Lung (tissue), 12 donors: ENCODE data around the gene CPNE8. TPM values are rescaled to one million over a fixed set of nuclear protein-coding genes. Genes with fewer than 3 reads are reported as not detected.

Experiments used
- ATAC-seq: fragments of 200-7000 bp; cut with Tn5 transposase; one replicate; pipeline ENCODE4 v1.9.1; 2020; ENCODE audit warnings: moderate number of reproducible peaks; ENCODE audit not compliant: insufficient read depth, low FRiP score
- DNase-seq, 3 donors: peaks; one replicate each; pipeline ENCODE4 v3.0.0-alpha.2; 2013 to 2017
- H3K27ac ChIP-seq, 2 donors: one replicate each; pipeline ENCODE4 v1.5.1; 2013; ENCODE audit warnings: mild to moderate bottlenecking in 2 of 2, moderate library complexity in 2 of 2, control low read depth in 1 of 2, inconsistent platforms in 1 of 2, low read depth in 1 of 2, low read length in 1 of 2
- H3K27me3 ChIP-seq, 3 donors: one replicate each; pipeline ENCODE4 v1.5.1; 2013; ENCODE audit warnings: low read length in 2 of 3; ENCODE audit not compliant: control insufficient read depth in 3 of 3, insufficient read depth in 3 of 3
- H3K36me3 ChIP-seq, 4 donors: one replicate each; pipeline ENCODE4 v1.5.1; 2013; ENCODE audit warnings: low read length in 4 of 4, mild to moderate bottlenecking in 1 of 4, moderate library complexity in 1 of 4; ENCODE audit not compliant: control insufficient read depth in 4 of 4, insufficient read depth in 4 of 4
- H3K4me1 ChIP-seq, 5 donors: one replicate each; pipeline ENCODE4 v1.5.1; 2013; ENCODE audit warnings: low read length in 5 of 5, mild to moderate bottlenecking in 2 of 5, moderate library complexity in 1 of 5; ENCODE audit not compliant: control insufficient read depth in 5 of 5, insufficient read depth in 5 of 5
- H3K4me3 ChIP-seq: one replicate; pipeline ENCODE4 v1.5.1; 2013; ENCODE audit warnings: mild to moderate bottlenecking, control low read depth, moderate library complexity
- H3K9ac ChIP-seq, 2 donors: one replicate each; pipeline ENCODE4 v1.5.1; 2013; ENCODE audit warnings: low read length in 2 of 2, control low read depth in 1 of 2; ENCODE audit not compliant: insufficient read depth in 1 of 2
- H3K9me3 ChIP-seq, 4 donors: one replicate each; pipeline ENCODE4 v1.5.1; 2013; ENCODE audit warnings: low read length in 3 of 4, mild to moderate bottlenecking in 1 of 4, moderate library complexity in 1 of 4; ENCODE audit not compliant: control insufficient read depth in 4 of 4, insufficient read depth in 3 of 4
- CTCF ChIP-seq: IDR thresholded peaks from 2 replicates; pipeline ENCODE4 v1.5.1; 2012; ENCODE audit warnings: mild to moderate bottlenecking; ENCODE audit errors: control extremely low read depth, extremely low read depth
- WGBS, 2 donors: extraction: QIAGEN DNeasy Blood & Tissue Kit; methylation state at CpG; one replicate each; pipeline ENCODE4 v1.1.7; 2013; 5-methylcytosine and 5-hydroxymethylcytosine counted together
- polyA plus RNA-seq, 2 donors: library from polyadenylated mRNA; stranded (reverse); fragments of 200-250 nt; gene quantifications; one replicate each; pipeline ENCODE4 v1.2.1, GENCODE V29; 2013
- total RNA-seq, 2 donors: library from RNA; depleted of rRNA in 1 of 2; stranded (reverse); fragments of >200 nt in 1 of 2; gene quantifications; one replicate each; pipeline ENCODE4 v1.2.1, GENCODE V29; 2014 to 2021
- donor health status: control.
- donor health status: control.
- donor health status: Bipolar disorder and iron deficiency.
- donor health status: healthy.
- donor health status: DM: yes; HTN: yes; CAD: no.

Gene CPNE8
- total and polyA plus RNA-seq, 4 donors, result 9.2 to 20.1 (median 15.3) TPM

DNA sequence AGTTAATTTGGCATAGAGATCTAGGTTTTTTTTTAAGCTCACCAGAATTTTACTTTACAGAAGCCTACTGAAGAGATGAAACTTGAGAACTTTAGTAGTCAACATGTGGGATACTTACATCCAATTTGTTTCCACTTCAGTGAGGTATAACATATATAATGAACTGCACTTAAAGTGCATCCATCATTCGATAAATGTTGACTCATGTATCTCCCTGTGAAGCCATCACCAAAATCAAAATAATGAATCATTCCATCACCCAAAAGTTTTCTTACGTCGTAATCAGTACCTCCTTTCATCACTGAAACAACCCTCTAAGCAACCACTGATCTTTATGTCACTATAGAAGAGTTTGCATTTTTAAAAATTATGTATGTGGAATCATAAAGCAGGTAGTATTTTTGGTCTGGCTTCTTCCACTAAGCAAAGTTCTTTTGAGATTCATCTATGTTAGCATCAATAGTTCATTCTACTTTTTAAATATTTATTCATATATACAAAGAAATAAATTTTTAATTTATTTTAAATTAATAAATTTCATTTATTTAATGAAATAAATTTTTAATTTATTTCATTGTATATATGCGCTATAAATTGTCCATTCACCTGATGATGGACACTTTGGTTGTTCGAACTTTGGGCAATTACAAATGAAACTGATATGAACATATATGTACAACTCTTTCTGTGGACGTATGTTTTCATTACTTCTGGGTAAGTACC, 2.0 kb upstream of the CPNE8 start:
- H3K27me3 ChIP-seq, result peaks cover 0 to 16% (median 3%) of the 10 kb centered on the region in 3 donors
- peaks cover 0 to 14% (median 0%) of the 10 kb centered on the region in 5 donors for H3K4me1 ChIP-seq
- TF ChIP-seq CTCF, result no peak
- no peak overlapping the region for H3K9ac ChIP-seq
- no peak overlapping the region for H3K4me3 ChIP-seq
- H3K9me3 ChIP-seq, result no peaks in the 10 kb centered on the region
- WGBS, 2 donors, result 75 to 78% methylated on average over 6 of the region's 6 CpGs
- no peak overlapping the region for H3K27ac ChIP-seq
- H3K36me3 ChIP-seq, result no peaks in the 10 kb centered on the region
- DNase-seq, result no peak
- no peak for ATAC-seq

DNA sequence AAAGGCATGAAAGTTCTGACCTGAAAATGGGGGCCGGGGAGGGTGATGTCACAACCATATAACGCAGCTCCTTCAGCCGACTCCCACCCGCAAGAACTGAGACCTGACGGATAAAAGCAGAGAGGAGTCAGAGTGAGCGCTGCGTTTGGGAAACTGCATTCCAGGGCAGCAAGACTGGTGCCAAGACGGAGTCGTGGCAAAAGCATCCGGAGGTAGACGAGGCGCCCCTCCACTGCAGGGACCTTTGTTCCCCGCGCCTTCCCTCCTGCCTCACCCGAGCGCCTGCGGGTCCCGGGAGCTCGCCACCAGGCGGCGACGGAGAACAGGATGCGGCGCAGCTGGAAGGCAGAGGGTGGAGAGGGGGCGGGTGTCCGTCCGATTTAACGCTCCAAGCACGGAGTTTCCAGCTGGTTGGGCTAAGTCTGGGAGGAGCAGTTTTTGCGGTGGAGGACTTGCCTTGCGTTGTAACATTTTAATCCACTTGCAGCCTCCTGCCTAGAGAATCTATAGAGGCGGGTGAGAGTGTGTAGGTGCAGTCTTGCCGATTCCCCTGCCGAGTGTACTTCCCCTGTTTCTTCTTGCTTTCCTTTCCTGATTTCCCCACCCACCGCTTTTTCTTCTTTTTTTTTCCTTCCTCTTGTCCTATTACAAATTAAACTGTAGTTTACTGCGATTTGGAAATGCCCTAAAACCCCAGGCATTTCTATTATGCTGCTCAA, 1.2 kb upstream of the CPNE8 start:
- DNase-seq (peak; percentile 90 to 92 (median 91)), ATAC-seq (peak; percentile 83)
- H3K9ac ChIP-seq, result peak overlapping the region in 1 of 2 donors; percentile 80
- no peaks in the 10 kb centered on the region for H3K9me3 ChIP-seq
- peaks cover 0 to 14% (median 0%) of the 10 kb centered on the region in 5 donors for H3K4me1 ChIP-seq
- no peaks in the 10 kb centered on the region for H3K36me3 ChIP-seq
- 1% methylated on average over 36 of the region's 36 CpGs for WGBS, 2 donors
- TF ChIP-seq CTCF, result peak; percentile 62
- H3K27me3 ChIP-seq, result peaks cover 0 to 16% (median 3%) of the 10 kb centered on the region in 3 donors
- H3K4me3 ChIP-seq, result peak overlapping the region; percentile 66
- peak overlapping the region; percentile 7 to 97 for H3K27ac ChIP-seq

- peak overlapping the region; percentile 39 to 50 for H3K9ac ChIP-seq
- WGBS, 2 donors, result 13 to 16% methylated on average over 49 of the region's 49 CpGs
- peak overlapping the region; percentile 79 to 97 for H3K27ac ChIP-seq
- H3K4me1 ChIP-seq, result peaks cover 0 to 14% (median 3%) of the 10 kb centered on the region in 5 donors
- H3K27me3 ChIP-seq, result peaks cover 0 to 16% (median 3%) of the 10 kb centered on the region in 3 donors
- ATAC-seq, result peak; percentile 88
- TF ChIP-seq CTCF, result no peak
- peak overlapping the region; percentile 66 for H3K4me3 ChIP-seq
- H3K36me3 ChIP-seq, result no peaks in the 10 kb centered on the region
- H3K9me3 ChIP-seq, result no peaks in the 10 kb centered on the region
- DNase-seq, result peak; percentile 64 to 71 (median 66)
Observed at GRCh38 chr12:38904537-38905479, 583 bp downstream of the CPNE8 start.
